ENCODE measurements around the gene WDR77.

DNA sequence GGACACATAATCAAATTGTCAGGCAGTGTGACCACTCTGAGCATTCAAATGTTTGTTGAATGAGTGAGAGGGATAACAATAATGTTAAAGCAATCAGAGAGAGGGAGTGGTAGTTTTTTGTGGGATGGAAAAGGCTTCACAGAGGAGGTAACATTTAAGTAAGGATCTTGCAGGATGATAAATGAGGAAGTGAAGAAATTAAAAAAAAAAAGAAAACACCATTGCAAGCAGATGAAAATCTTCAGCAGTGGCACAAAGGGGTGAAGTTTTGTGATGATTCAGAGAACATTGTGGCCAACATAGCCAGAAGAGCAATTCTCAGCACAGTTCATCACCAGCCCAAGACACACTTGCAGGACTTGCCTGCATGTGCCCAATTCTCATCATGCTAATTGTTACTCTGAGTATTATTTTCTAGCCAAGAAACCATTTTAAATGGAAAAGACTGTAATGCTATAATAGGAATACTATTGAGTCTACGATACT is 56.6 kb downstream of the WDR77 start:
- TF ChIP-seq CTCF (IDR thresholded peaks at IDR 0.05; ENCODE audit: low read depth, low read length) (no peak), MYC (IDR thresholded peaks at IDR 0.05; ENCODE audit: low read depth, low read length) (no peak), POLR2A (IDR thresholded peaks at IDR 0.05; ENCODE audit: extremely low read depth, insufficient read length) (no peak)
